ENCODE results near the gene EIF4A2.

Gene EIF4A2

DNA sequence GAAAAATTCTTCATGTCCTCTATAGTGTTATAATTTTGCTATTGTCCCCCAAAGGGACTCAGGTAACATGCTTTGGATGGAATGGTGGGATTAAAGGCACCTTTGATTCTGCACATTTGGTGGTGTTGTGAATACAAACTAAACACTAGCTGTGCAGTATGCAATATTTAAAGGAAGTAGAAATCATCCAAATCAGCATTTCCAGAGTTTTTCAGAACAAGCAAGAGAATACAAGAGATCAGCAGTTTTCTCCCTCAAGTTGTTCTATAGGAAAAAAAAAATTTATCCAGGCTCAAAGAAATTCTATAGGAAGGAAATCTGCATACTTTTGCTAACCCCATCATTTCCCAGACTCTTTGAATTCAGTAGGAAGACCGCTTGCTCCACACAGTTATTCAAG is 48.9 kb downstream of the EIF4A2 start:
- Histone ChIP-seq H3K4me1 (ENCODE audit: control insufficient read depth, insufficient read depth, low read length) (peaks cover 3% of the 10 kb centered on the region; the same call in 1 of the 2 replicates), H3K9me3 (ENCODE audit: control insufficient read depth, insufficient read depth, low read length) (no peaks in the 10 kb centered on the region), H3K36me3 (ENCODE audit: control insufficient read depth, insufficient read depth, low read length) (no peaks in the 10 kb centered on the region), H3K9ac (ENCODE audit: low read depth, low read length) (no peak overlapping the region), H3K4me3 (ENCODE audit: low read depth, low read length) (no peak overlapping the region), H3K27me3 (ENCODE audit: control insufficient read depth, insufficient read depth, low read length) (peaks cover 34% of the 10 kb centered on the region), H3K27ac (ENCODE audit: low read depth, low read length) (no peak overlapping the region)

All from HUES48 (cell line).